Adrenal gland (tissue), 12 donors: ENCODE data around the gene ANKRD33B. TPM values are rescaled to one million over a fixed set of nuclear protein-coding genes. Genes with fewer than 3 reads are reported as not detected.

ENCODE experiments used
- DNase-seq, 7 donors: peaks; one replicate each; pipeline ENCODE4 v3.0.0-alpha.2; 2019 to 2020
- H3K27ac ChIP-seq, 5 donors: fragments of 200-600 bp; sonication (generic) in 4 of 5; 1 replicate in 3 of 5; 2 replicates in 2 of 5; pipeline versions ENCODE4 v1.5.1 to v1.8.0; 2016 to 2020; ENCODE audit warnings: mild to moderate bottlenecking in 1 of 5
- H3K27me3 ChIP-seq: fragments of 200-600 bp; 2 replicates; pipeline ENCODE4 v1.8.0; 2021
- H3K36me3 ChIP-seq, 2 donors: fragments of 200-600 bp; replicated peaks in 1 of 2; 1 replicate in 1 of 2; 2 replicates in 1 of 2; pipeline versions ENCODE4 v1.5.1 to v1.8.0; 2018 to 2022
- H3K4me1 ChIP-seq, 2 donors: fragments of 200-600 bp; replicated peaks in 1 of 2; 1 replicate in 1 of 2; 2 replicates in 1 of 2; pipeline versions ENCODE4 v1.5.1 to v1.8.0; 2018 to 2021
- H3K4me3 ChIP-seq, 4 donors: fragments of 200-600 bp; sonication (generic) in 3 of 4; one replicate each; pipeline ENCODE4 v1.5.1; 2016 to 2018
- H3K9me3 ChIP-seq, 3 donors: fragments of 200-600 bp; sonication (generic) in 1 of 3; replicated peaks in 1 of 3; 1 replicate in 2 of 3; 2 replicates in 1 of 3; pipeline versions ENCODE4 v1.5.1 to v1.8.0; 2016 to 2021
- CTCF ChIP-seq, 6 experiments: fragments of 450-650 bp in 4 of 6; fragments of 200-600 bp in 2 of 6; sonication (generic) in 1 of 6; IDR thresholded peaks; 1 replicate in 5 of 6; 2 replicates in 1 of 6; pipeline versions ENCODE4 v1.5.1 to v1.8.0; 2016 to 2021; ENCODE audit warnings: antibody characterized with exemption in 6 of 6, mild to moderate bottlenecking in 2 of 6, moderate library complexity in 1 of 6
- POLR2A ChIP-seq, 2 donors: fragments of 450-650 bp; IDR thresholded peaks; one replicate each; pipeline ENCODE4 v1.6.1; 2017; ENCODE audit warnings: antibody characterized with exemption in 2 of 2, mild to moderate bottlenecking in 2 of 2, moderate library complexity in 1 of 2
- WGBS, 4 donors: extraction: QIAGEN DNeasy Blood & Tissue Kit in 2 of 4; methylation state at CpG; one replicate each; pipeline versions ENCODE4 v1.1.5 to v1.1.7; 2013 to 2017; 5-methylcytosine and 5-hydroxymethylcytosine counted together
- intact Hi-C, 2 donors: fragments of 100-400 bp; cut with DNase I; formaldehyde crosslinking; loops; one replicate each; pipeline versions ENCODE4 v1.14.1 to v1.15.0; 2022 to 2023
- polyA plus RNA-seq, 3 donors: library from polyadenylated mRNA; stranded (reverse); fragments of 200-250 nt in 2 of 3; fragments of 350-450 nt in 1 of 3; fragmentation: Illumina TruSeq in 1 of 3; extraction: RNeasy Lipid Tissue Mini Kit (QIAGEN cat#74804) in 1 of 3; gene quantifications; one replicate each; pipeline ENCODE4 v1.2.3, GENCODE V29; 2013 to 2014
- total RNA-seq, 9 donors: library from RNA; depleted of rRNA in 4 of 9; stranded (reverse); fragments of >200 nt in 4 of 9; fragments of 120-200 nt in 1 of 9; fragmentation: NEBNext Ultra II Directional in 1 of 9; extraction: Animal tissue kit (Norgen Biotek cat#: 25700) in 1 of 9; gene quantifications; one replicate each; pipeline versions ENCODE4 v1.1.0 to v1.2.4, GENCODE V29; 2013 to 2023
- donor health status: healthy with polysubstance abuse.
- donor health status: Bipolar disorder and iron deficiency.
- donor health status: DM: yes; HTN: yes; CAD: no.
- donor health status: DM: no; HTN: no; CAD: no.
- donor health status: DM: no; HTN: no; CAD: no.
- donor health status: DM: yes; HTN: yes; CAD: no.

Gene ANKRD33B
- total and polyA plus RNA-seq, 12 donors, result 0.14 to 0.69 (median 0.23) TPM

GRCh38 chr5:10534561-10535530 lies 29.0 kb upstream of the ANKRD33B start:
- H3K27me3 ChIP-seq, result peaks cover 5% of the 10 kb centered on the region
- no peak overlapping the region for H3K27ac ChIP-seq
- peaks cover 0 to 3% of the 10 kb centered on the region in 2 donors for H3K4me1 ChIP-seq
- intact Hi-C loops, result no loop called here
- DNase-seq, result no peak
- TF ChIP-seq POLR2A (IDR thresholded peaks at IDR 0.05), result no peak
- TF ChIP-seq CTCF (IDR thresholded peaks at IDR 0.05), result no peak
- H3K4me3 ChIP-seq, result no peak overlapping the region
- H3K9me3 ChIP-seq, result no peaks in the 10 kb centered on the region
- no peaks in the 10 kb centered on the region for H3K36me3 ChIP-seq
- 74 to 80% (median 76%) methylated on average over 22 to 23 of the region's 23 CpGs for WGBS, 4 donors

- H3K4me3 ChIP-seq, result no peak overlapping the region
- no peak overlapping the region for H3K27ac ChIP-seq
- peaks cover 0 to 3% of the 10 kb centered on the region in 2 donors for H3K4me1 ChIP-seq
- 65 to 70% (median 67%) methylated on average over 3 of the region's 3 CpGs for WGBS, 4 donors
- TF ChIP-seq CTCF (IDR thresholded peaks at IDR 0.05), result no peak
- TF ChIP-seq POLR2A (IDR thresholded peaks at IDR 0.05), result no peak
- H3K27me3 ChIP-seq, result peaks cover 5% of the 10 kb centered on the region
- H3K36me3 ChIP-seq, result no peaks in the 10 kb centered on the region
- no peaks in the 10 kb centered on the region for H3K9me3 ChIP-seq
- DNase-seq, result no peak
- intact Hi-C loops, result no loop called here
Measured at GRCh38 chr5:10536511-10536910, 27.4 kb upstream of the ANKRD33B start.

DNA sequence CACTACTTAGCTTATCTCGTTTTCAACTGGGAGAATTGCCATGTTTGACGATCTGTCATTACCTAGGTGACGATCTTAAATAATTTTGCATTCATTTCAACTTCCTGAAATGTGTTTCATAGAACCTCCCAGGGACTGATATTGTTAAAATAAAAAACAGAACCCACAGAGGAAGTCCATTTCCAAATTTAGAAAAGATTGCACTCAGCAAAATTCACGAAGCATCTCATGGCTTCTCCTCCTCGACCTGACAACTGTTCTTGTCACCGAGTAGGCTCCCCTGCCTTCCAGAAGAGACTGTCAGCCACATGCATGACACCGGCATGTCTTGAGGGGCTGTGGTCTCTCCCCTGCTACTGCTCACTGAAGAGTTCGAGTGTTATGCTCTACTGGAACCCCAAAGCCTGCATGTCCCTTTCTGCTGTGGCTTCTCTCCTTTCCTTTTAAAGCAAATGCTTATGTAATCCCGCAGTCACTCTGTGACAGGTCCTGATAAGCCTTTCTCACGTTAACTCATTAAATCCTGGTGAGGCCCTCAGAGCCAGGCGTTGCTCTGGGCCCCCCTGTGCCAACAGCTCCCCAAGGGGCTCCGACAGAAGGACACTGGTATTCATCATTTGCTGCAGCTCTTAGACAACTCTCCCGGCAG lies 26.8 kb upstream of the ANKRD33B start:
- TF ChIP-seq POLR2A (IDR thresholded peaks at IDR 0.05) (no peak), CTCF (IDR thresholded peaks at IDR 0.05) (no peak)
- Histone ChIP-seq H3K27ac (no peak overlapping the region), H3K4me1 (peaks cover 0 to 3% of the 10 kb centered on the region in 2 donors), H3K36me3 (no peaks in the 10 kb centered on the region), H3K4me3 (no peak overlapping the region), H3K27me3 (peaks cover 5% of the 10 kb centered on the region), H3K9me3 (no peaks in the 10 kb centered on the region)
- DNase-seq, result no peak
- WGBS, 4 donors, result 14 to 23% (median 17%) methylated on average over 13 of the region's 13 CpGs
- intact Hi-C loops, result no loop called here

DNA sequence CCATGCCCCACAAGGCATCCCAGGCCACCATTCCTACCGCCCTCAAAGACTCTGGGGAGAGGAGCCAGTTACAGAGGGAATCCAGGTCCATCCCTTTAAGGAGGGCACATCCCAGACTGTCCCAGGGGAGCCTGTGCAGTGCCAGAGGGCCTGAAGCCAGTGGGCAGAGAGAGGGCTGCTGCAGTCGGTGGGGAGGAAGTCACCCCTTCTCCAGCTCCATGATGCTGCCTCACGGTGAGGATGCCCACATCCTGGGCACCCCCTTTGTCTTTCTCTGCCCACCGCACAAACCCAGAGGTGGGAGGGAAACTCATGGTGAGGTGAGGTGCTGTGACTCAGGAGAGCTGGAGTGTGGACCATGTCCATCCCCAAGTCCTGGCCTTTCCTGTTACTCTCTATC lies 26.2 kb upstream of the ANKRD33B start:
- no peaks in the 10 kb centered on the region for H3K36me3 ChIP-seq
- DNase-seq, result no peak
- 55 to 72% (median 56%) methylated on average over 4 of the region's 4 CpGs; no CpG with 5 or more reads in 1 of the 4 donors for WGBS, 4 donors
- intact Hi-C loops, result no loop called here
- no peak overlapping the region for H3K27ac ChIP-seq
- H3K4me1 ChIP-seq, result peaks cover 0 to 3% of the 10 kb centered on the region in 2 donors
- TF ChIP-seq POLR2A (IDR thresholded peaks at IDR 0.05) (no peak), CTCF (IDR thresholded peaks at IDR 0.05) (no peak)
- no peak overlapping the region for H3K4me3 ChIP-seq
- peaks cover 5% of the 10 kb centered on the region for H3K27me3 ChIP-seq
- no peaks in the 10 kb centered on the region for H3K9me3 ChIP-seq
